GM12878 (cell line): ENCODE measurements around the gene HSD3B2.

Experiments
- ATF3 ChIP-seq: IDR thresholded peaks from 2 replicates; pipeline ENCODE4 v1.6.1; 2011; ENCODE audit warnings: low read depth, mild to moderate bottlenecking, low read length, moderate library complexity, borderline replicate concordance; ENCODE audit errors: extremely low read depth
- BCLAF1 ChIP-seq: fragments of 450-650 bp; IDR thresholded peaks from 2 replicates; pipeline ENCODE4 v1.6.1; 2017; ENCODE audit warnings: antibody characterized with exemption, mild to moderate bottlenecking, moderate library complexity
- BHLHE40 ChIP-seq, 2 experiments: fragments of 450-650 bp in 1 of 2; IDR thresholded peaks; 2 replicates each; pipeline ENCODE4 v1.6.1; 2011 to 2017; ENCODE audit warnings: low read depth in 2 of 2, borderline replicate concordance in 1 of 2, improper control_type of control experiment in 1 of 2, low read length in 1 of 2, mild to moderate bottlenecking in 1 of 2
- CTCF ChIP-seq, 3 experiments: IDR thresholded peaks in 2 of 3; conservative IDR thresholded peaks in 1 of 3; 2 replicates each; pipeline ENCODE4 v1.5.1; 2011; ENCODE audit warnings: low read depth in 3 of 3, low read length in 3 of 3, mild to moderate bottlenecking in 3 of 3, control low read depth in 2 of 3, moderate library complexity in 2 of 3, inconsistent platforms in 1 of 3, mixed read lengths in 1 of 3; ENCODE audit not compliant: control insufficient read depth in 2 of 3, insufficient read depth in 1 of 3; ENCODE audit errors: extremely low read depth in 1 of 3
- MAX ChIP-seq: IDR thresholded peaks from 2 replicates; pipeline ENCODE4 v1.6.1; 2012; ENCODE audit warnings: low read depth, low read length, improper control_type of control experiment
- MEF2B ChIP-seq: fragments of 450-650 bp; IDR thresholded peaks from 2 replicates; pipeline ENCODE4 v1.6.1; 2018; ENCODE audit warnings: mild to moderate bottlenecking, moderate library complexity; ENCODE audit not compliant: partially characterized antibody, poor library complexity, severe bottlenecking
- NRF1 ChIP-seq: conservative IDR thresholded peaks from 2 replicates; pipeline ENCODE4 v1.6.1; 2011; ENCODE audit warnings: mild to moderate bottlenecking, low read depth, low read length, improper control_type of control experiment
- PRDM15 ChIP-seq: fragments of 450-650 bp; formaldehyde crosslinking; IDR thresholded peaks from 2 replicates; pipeline ENCODE4 v1.4.0; 2020; ENCODE audit warnings: mild to moderate bottlenecking, moderate library complexity
- SMARCA5 ChIP-seq: fragments of 450-650 bp; IDR thresholded peaks from 2 replicates; pipeline ENCODE4 v1.6.1; 2017; ENCODE audit warnings: mild to moderate bottlenecking
- TCF3 ChIP-seq: IDR thresholded peaks from 2 replicates; pipeline ENCODE4 v1.6.1; 2012; ENCODE audit warnings: low read depth, mild to moderate bottlenecking, low read length, borderline replicate concordance; ENCODE audit not compliant: insufficient read depth
- USF2 ChIP-seq: IDR thresholded peaks from 2 replicates; pipeline ENCODE4 v1.6.1; 2011; ENCODE audit warnings: low read depth, low read length, improper control_type of control experiment, borderline replicate concordance

GRCh38 chr1:119453021-119453420, 38.1 kb downstream of the HSD3B2 start:
- no peak for TF ChIP-seq BCLAF1
- TF ChIP-seq USF2 = no peak
- no peak for TF ChIP-seq SMARCA5
- no peak for TF ChIP-seq NRF1
- TF ChIP-seq MAX = no peak
- TF ChIP-seq BHLHE40 (IDR thresholded peaks at IDR 0.05; ENCODE audit: borderline replicate concordance in 1 of 2, low read depth in 2 of 2, low read length in 1 of 2) = no peak
- TF ChIP-seq ATF3 = no peak
- TF ChIP-seq MEF2B = no peak
- TF ChIP-seq CTCF (IDR thresholded peaks at IDR 0.05 in 2 of 3, conservative IDR thresholded peaks at IDR 0.05 in 1 of 3; ENCODE audit: control insufficient read depth in 2 of 3, extremely low read depth in 1 of 3, insufficient read depth in 1 of 3, low read depth in 3 of 3, low read length in 3 of 3) = no peak
- TF ChIP-seq TCF3 = no peak
- no peak for TF ChIP-seq PRDM15
